Measurements from ENCODE around the gene VDR.
A peak's percentile ranks its signal among the peaks of the same experiment; 100 is the strongest.

The VDR gene

DNA sequence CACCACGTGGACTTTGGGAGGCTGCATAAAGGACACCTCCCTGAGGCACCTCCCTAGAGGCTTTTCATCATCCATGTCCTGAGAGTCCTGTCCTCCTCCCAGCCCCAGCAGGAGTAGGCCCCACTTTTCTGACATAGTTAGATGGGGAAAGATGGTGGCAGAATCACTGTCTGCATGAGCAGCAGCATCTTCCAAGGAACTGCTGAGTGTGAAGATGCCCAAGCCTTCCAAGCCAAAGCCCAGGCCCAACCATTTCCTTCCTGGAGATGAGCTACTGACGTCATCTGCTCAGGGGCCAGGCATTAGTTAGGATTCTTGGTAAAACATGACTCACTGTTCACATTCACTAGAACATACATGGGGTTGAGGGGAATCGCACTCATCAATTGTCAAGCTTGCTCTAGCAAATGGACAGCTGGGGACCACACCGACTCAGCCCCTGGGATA, 37.3 kb downstream of the VDR start:
- peak; percentile 57 for DNase-seq

DNA sequence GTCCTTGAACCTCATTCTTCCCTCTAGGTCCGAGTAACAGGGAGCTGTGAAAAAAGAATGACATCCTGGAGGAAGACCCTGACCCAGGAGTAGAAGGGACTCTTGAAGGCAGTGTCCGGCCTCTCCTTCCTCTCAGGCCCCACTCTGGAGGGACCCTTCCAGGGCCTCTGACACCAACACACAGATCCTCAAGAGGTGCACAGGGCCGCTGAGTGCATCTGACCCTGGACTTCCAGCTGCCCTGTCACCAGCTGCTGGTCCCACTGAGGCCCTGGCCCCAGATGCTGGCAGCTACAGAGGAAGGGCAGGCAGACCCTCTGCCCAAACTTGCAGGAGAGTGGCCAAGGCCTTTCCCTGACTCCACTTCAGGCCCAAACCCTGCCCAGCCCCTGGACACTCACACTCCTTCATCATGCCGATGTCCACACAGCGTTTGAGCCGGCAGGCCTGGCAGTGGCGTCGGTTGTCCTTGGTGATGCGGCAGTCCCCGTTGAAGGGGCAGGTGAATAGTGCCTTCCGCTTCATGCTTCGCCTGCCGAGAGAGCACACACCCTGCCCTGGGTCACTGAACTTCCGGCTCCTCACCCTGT, 40.1 kb downstream of the VDR start:
- no peak for DNase-seq

DNA sequence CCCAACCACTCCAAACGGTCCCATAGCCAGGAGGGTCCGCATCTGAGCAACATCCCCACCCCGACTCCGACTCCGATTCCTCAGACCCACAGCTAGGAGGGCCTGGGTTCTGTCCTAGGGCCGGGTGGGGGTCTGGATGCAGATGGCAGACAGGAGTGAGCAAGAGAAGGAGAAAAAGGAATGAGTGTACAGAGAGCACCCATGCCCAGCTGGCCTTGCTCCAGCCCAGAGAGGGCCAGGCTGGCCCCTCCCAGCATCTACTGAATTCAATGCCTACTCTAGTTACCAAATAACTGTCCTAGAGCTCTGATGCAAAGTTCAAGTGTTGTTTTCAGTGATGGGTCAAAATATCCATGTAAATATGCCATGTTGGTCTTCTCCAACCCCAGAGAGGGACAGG, 40.8 kb downstream of the VDR start:
- no peak for DNase-seq

DNA sequence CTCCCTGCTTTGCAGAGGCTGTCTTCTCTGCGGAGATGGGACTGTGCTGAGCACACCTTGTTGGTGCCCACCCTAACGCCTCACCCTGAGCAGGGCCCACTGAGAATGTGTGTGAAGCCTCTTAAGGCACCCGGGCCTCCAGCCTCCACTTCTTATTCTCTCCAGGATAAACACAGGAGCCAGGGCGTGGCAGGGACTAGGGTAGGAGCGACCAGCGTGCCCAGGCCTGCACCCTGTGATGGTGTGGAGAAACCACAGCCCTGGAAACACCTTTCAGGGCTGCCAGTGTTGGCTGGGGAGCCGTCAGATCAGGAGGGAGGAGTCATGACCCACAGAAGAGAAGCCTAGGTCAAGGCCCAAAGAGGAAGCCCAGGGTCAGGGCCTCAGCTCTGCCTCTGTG, 41.3 kb downstream of the VDR start:
- no peak for DNase-seq

DNA sequence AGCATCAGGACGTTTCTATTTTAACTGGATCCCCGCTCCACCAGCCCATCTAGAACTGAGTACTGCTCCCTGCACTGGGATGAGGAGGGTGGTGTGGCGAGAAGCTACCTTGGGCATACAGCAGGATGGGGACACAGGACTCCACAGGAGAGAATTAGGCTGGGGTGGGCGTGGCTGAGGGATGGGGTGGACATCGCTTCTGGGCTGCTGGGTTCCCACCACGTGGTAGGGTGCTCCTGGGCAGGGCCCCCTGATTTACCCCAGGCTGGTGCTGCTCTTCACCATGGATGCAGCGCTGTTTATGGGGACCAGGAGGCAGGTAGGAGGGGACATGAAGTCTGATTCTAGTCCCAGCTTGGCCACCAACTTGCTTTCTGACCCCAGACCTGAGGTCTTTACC, 41.9 kb downstream of the VDR start:
- DNase-seq: no peak

DNA sequence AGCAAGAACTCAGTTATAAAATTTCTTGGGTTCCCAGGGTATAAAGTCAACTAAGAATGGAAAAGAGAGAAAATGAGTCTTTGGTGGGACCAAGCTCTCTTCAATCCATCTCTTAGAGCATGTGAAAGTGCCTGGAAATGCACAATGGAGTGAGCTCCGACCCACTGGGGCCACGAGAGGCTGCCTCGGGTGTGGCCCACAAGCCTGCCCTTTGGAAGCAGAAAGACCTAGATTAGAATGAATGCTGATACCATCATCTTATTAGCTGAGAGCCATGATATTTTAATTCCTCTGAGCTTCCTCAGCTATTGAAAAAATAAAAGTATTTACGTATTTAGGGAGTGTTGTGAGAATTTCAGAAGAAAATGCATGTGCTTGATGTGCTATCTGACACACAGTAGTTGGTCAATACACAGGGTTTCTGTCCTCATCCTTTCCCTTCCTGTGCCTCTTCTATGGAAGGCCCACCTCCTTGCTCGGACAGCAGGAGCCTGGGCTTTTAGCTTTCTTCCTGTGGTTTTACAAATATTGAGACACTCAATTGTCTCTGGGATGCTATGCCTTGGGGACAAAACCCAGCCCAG, 42.5 kb downstream of the VDR start:
- no peak for DNase-seq

DNA sequence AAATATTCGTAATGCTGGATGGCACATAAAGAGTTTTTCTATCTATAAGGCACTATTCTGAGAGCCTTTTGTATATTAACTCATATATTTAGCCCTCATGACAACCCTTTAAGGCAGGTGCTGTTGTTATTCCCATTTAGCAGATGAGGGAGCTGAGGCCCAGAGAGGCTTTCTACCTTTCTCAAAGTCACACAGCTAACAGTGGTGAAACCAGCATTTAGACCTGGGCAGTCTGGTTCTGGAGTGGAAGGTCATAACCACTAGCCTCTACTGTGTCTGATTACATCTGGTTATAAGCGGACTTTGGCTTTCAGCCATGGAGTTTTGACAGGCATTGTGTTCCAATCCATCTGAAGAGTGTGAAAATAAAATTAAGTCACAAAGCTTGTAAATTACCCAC, 43.9 kb downstream of the VDR start:
- DNase-seq: no peak

DNA sequence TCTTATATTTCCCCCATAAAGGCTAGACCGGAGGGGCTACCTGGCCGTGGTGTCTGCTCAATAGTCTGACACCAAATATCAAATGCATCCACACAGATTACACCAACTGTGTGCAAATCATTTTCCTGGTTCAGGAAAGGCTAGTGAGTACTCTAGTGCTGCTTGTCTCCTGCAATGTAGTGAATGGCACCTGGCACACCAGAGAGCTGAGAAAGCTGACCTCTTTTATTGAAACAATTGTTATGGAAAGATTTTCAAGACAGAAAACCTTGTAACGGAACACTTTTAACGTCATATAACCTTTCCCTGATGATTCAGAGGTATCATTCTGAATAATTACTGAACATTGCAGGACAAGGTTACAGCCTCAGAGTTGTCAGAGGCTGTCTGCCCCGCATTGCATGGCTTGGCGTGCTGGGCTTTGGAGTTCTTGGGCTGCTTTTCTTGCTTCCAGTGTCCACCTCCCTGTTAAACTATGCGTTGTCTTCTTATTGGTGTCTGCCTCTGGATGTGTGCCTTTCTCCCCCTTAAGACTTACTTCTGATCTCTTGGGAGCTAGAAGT, 44.4 kb downstream of the VDR start:
- DNase-seq: no peak

DNA sequence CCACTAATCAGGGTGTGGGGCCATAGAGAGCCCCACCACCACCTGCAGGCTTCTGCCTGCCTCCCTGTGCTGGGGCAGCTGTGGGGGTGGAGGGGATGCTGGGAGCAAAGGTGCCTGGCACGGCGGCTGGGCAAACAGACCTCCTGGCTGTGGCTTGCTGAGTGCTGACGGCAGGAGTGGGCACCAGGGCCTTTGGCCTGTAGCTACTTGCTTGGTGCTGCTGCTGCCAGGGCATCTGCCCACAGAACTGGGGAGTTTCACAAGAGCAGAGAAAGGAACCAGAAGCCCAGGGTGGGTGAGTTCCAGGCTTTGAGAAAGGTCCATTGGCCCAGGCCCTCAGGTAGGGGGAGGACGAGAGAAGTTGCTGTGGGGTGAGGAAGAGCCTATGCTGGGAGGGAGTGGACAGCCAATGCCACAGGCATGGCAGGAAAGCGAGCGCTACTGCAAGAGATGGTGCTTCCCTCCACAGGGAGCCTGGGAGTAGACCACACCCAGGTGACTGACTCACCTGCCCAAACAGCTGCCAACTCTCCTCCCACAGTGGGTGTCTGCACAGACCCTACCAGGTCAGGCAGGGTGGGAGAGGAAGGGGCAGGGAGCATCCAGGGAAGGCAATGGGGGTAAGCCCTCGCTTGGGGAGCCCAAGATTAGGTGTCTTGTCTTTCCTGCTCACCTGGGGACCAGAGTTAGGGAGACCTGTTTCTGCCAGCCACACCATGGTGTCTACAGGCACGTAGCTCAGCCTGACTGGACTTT, 46.1 kb downstream of the VDR start:
- DNase-seq: no peak

DNA sequence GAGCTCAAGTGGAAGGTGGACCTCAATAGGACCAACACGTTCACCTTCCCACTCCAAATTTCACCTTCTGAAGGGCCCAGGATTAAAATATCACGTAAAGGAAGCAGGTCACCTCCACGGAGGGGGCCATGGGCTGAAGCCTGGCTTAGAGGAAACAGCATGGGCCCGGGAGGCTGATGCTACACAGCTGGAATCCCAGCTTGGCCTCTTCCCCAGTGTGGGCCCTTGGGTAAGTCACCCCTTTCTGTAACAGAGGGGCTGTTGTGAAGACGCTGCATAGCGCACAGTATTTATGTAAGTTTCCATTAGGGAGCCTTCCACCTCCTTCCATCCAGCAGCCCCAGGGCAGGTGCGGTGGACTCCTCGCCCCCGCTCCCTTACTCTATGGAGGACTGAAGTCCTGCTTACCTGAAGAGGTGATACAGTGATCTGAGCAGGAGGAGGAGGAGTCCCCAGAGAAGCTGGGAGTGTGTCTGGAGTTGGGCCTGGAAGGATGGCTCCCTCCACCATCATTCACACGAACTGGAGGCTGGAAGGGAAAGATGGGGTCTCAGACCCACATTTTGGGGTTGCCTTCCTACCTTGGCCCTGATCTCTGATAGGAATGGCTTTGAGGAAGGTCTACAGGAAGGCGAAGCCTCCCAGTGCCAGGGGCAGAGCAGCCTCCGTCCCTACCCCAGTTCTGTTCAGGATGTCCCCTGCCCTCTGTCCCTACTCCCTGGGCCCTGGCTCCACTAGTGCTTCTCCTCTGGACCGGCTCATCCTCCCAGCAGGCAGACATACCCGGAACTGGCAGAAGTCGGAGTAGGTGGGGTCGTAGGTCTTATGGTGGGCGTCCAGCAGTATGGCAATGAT, 47.8 kb downstream of the VDR start:
- DNase-seq: no peak

DNA sequence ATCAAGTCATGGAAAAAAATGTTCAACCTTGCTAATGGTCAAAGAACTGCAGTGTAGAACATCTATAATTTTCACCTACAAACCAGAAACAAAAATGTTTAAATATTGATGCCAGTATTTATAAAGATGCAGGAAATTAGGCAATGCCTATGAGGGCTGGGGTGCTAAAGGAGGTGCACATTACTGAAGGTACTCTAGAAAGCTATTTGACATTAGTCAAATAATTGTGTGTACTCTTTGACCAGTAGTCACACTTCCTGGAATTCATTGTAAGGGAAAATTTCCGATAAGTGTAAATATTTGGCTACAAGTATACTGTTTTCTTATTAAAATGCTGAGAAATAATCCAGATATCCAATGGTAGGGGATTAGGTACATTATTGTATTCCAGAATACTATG, 48.7 kb downstream of the VDR start:
- DNase-seq: no peak

DNA sequence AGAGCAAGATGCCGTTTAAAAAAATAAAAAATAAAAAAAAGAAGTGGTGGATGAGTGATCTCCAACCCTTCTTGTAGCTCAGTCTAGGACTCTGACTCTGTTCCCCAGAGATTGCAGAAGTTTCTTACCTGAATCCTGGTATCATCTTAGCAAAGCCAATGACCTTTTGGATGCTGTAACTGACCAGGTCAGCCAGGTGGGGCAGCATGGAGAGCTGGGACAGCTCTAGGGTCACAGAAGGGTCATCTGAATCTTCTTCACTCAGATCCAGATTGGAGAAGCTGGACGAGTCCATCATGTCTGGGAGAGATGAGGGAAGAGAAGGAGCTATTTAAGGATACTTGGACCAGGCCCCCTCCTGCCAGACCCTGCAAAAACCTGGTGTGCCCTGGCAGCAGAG, 49.3 kb downstream of the VDR start:
- DNase-seq: no peak

DNA sequence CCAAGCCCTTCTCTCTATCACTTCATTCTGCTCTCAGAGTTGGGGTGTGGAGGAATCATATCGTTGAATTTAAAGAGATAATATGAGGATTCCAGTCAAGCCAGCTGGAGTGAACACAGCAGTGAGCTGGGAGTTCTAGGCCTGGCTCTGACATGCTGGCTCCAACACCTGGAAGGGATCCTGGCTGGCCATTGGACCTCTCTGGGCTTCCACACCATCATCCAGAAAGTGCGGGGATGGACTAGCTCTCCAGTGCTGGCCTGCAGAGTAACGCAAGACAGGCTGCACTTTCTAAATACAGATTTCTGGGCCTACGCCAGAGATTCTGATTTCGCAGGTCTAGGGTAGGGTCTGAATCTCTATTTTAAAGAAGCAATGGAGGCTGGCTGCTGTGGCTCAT, 50.3 kb downstream of the VDR start:
- no peak for DNase-seq

DNA sequence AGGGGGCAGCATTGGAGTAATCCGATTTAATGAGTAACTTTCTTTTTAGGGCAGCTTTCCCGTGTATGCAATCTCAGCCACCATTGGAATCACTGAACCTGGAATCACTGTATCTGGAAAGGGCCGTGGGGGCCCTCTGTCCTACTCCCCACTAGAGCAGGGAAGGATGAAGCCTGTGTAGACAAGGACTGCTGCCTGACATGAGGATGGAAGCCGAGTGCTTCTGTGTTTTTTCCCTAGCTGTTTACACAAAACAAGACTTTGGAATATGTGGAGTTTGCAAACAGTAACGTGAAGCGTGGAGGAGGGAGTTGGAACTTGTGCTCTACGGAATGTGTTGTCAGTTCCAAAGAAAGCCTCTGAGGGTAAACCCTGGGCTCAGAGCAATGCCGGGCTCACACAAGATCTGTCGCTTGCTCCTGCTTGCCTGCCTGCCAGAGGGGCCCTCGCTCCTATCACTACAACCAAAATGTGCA, 52.7 kb downstream of the VDR start:
- DNase-seq: no peak

DNA sequence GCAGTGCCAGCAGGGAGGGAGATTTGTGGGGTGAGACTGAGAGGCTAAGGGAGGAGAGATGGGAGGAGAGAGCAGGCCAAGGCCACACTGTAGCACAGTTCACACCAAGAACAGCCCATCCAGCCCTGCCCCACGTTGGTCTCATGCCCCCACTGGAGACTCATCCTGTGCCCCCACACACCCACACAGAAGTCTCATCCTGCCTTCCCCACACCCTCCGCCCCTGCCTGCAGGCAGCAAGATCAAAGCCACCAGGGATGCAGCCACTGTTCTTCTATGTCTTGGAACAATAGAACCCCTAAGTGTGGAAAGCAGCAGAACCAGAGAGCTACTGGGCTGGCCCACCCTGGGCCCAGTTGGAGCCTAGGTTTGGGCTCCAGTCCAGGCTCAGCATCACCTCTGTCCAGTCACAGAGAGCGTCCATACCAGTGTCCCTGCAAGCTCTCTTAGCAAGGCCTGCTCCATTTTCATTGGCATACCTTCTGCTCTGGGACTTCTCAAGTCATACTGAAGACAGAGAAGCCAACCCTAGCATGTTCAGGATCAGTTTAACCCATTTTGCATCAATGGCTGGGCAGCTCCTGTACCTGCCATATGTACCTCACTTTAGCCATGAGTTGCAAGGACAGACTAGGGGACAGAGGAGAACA, 53.4 kb downstream of the VDR start:
- no peak for DNase-seq

DNA sequence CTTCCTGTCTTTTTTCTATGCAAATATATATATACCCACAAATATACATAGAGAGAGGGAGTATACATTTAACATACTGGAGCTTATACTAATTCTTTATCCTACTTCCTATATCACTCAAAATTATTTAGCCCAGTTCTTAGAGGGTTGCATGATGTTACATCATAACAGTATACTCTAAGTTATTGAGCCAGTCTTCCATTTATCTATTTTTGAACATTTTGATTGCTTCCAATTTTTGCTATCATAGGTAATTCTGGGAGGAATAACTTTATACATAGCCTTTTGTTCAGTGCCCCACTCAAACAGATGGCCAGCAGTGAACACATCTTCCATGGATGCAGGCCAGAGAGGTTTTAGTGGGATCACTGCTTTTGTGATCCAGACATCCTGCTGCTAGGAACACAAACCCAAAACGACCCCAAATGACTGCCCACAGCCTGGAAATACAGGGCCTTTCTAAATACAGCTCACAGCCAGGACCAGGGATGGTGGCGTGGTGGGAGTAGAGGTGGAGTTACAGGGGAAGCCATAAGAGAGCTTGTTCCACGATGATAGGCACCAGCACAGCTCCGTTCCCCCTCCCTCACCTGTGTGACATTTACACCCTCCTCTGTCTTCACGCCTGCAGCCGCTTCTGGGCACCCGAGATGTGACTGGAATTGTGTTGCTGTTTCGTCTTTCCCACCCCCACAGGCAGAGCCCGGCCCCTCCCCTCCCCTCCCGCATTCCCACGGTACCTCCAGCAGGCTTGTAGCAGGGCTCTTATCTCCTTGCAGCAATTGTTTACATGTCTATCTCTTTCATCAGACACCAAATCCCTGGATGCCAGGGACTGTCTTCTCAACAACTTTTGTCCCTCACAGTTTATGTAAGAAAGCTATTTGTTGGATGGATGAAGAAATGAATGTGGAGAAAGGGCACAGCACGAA, 54.4 kb downstream of the VDR start:
- no peak for DNase-seq

DNA sequence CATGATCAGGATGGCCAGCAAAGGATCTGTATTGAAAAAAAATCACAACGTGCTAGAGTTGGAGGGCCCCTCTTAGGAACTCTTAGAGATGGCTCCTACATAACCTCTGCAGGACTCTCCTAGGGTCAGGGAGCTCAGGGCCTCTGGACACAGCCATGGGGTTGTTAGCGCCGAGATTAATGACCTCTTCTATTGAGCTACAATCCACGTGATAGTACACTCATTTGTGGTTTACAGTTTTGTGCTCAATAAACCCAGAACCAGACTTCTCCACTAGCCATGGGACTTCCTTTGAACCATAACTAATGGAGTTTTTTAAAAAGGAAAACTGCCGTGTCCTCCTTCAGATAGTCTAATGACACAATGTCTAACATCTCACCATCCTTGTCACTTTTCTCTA, 55.5 kb downstream of the VDR start:
- no peak for DNase-seq

DNA sequence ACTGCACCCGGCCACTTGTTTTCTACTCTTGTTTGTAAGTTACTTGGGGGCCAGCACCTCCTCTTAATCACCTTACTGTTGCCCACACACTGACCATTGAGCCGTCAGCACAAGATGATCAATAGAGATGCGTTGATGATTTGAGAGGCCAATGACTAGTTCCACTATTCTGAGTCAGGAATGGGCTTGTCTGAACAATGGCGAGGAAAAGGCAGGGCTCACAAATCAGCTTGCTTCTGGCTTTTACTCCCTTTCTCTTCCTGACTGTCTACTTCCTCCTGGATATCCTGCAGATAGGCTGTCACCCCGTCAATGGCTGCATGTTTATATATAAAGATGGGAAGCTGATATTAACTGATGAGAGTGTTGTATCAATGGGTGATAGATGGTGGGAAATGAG, 55.9 kb downstream of the VDR start:
- DNase-seq: no peak

DNA sequence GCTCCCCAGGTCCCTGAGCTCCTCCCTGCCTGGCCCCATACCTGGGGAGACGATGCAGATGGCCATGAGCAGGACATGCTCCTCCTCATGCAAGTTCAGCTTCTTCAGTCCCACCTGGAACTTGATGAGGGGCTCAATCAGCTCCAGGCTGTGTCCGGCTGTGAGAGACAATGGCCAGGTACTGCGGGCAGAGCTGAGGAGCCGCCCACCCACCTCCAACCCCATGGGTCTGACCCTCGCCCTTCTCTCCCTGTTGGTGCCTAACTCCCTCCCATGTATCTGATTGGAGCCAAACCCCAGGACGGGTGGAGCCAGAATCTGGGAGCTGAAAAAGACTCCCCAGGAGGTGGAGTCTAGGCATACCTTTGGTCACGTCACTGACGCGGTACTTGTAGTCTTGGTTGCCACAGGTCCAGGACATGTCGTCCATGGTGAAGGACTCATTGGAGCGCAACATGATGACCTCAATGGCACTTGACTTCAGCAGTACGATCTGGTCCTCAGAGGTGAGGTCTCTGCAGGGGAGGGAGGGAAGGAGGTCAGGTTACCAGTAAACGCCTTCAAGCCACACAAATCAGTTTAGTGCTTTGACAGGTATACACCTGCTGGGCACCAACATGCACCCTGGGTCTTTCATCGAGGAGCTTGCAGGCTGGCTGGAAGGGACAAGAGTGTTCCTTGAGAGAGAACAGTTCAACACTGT, 58.3 kb downstream of the VDR start:
- no peak for DNase-seq

DNA sequence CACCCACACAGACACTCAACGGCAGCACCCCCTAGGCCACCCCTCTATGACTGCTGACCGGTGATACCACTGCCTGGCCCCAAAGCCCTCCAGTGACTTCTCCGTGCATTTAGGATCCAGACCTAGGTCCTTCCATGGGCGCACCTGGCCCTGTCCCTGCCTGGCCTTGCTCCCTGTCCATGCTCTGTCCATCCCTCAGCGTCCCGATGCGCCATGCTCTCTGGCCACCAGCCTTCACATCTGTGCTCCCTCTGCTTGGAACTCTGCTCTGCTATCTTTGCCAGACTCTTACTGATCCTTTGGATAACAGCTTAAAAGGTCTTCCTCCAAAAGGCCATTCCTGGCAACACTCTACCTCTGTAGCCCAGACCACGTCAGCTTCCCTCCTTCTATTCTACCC, 59.7 kb downstream of the VDR start:
- no peak for DNase-seq

Data from hematopoietic multipotent progenitor cell treated with erythropoietin and hydrocortisone succinate and interleukin-3 and kit ligand, for 4 days (in vitro differentiated cells).